K562 (cell line): ENCODE measurements around the gene PPP4C. TPM values are rescaled to one million over a fixed set of nuclear protein-coding genes. Genes with fewer than 3 reads are reported as not detected.

Experiments used
- BRD9 ChIP-seq: fragments of 450-650 bp; IDR thresholded peaks from 2 replicates; pipeline ENCODE4 v1.6.1; 2018; ENCODE audit warnings: low read depth; ENCODE audit not compliant: partially characterized antibody
- CXXC5 ChIP-seq: fragments of 250-450 bp; sonication (Bioruptor Pico); IDR thresholded peaks from 2 replicates; pipeline ENCODE4 v1.8.0; 2022; ENCODE audit warnings: inconsistent platforms, mild to moderate bottlenecking, moderate library complexity
- DDX20 ChIP-seq: fragments of 450-650 bp; IDR thresholded peaks from 2 replicates; pipeline ENCODE4 v1.6.1; 2016; ENCODE audit warnings: missing genetic modification characterization, low read depth, mild to moderate bottlenecking, missing compliant biosample characterization, moderate library complexity
- HDAC1 ChIP-seq, 2 experiments: fragments of 450-650 bp; IDR thresholded peaks; 2 replicates each; pipeline ENCODE4 v1.6.1; 2016 to 2017; ENCODE audit warnings: inconsistent platforms in 1 of 2, mild to moderate bottlenecking in 1 of 2, moderate library complexity in 1 of 2
- MAFK ChIP-seq: IDR thresholded peaks from 2 replicates; pipeline ENCODE4 v1.6.1; 2011; ENCODE audit warnings: low read length, improper control_type of control experiment
- PCBP2 ChIP-seq: fragments of 200-400 bp; formaldehyde crosslinking; IDR thresholded peaks from 2 replicates; pipeline ENCODE4 v1.6.1; 2018; ENCODE audit warnings: low read length, low read depth, mild to moderate bottlenecking, moderate library complexity; ENCODE audit not compliant: poor library complexity, severe bottlenecking
- SRSF9 ChIP-seq: fragments of 200-400 bp; formaldehyde crosslinking; IDR thresholded peaks from 2 replicates; pipeline ENCODE4 v1.6.1; 2017; ENCODE audit warnings: low read depth, low read length, borderline replicate concordance
- STAT5B ChIP-seq: fragments of 250-450 bp; sonication (Bioruptor Pico); IDR thresholded peaks from 2 replicates; pipeline ENCODE4 v1.8.0; 2021; ENCODE audit warnings: mild to moderate bottlenecking, inconsistent platforms
- TBL1XR1 ChIP-seq, 2 experiments: IDR thresholded peaks; 2 replicates each; pipeline ENCODE4 v1.6.1; 2012; ENCODE audit warnings: improper control_type of control experiment in 2 of 2, low read length in 2 of 2, mild to moderate bottlenecking in 1 of 2
- ZFP36 ChIP-seq: fragments of 150-350 bp; IDR thresholded peaks from 2 replicates; pipeline ENCODE4 v1.6.1; 2018; ENCODE audit warnings: low read length, low read depth; ENCODE audit not compliant: partially characterized antibody
- ZFX ChIP-seq: sonication (generic); formaldehyde crosslinking; IDR thresholded peaks from 2 replicates; pipeline ENCODE4 v1.8.0; 2022; ENCODE audit warnings: mild to moderate bottlenecking, missing genetic modification reagents, moderate library complexity
- polyA plus RNA-seq, 8 experiments: library from polyadenylated mRNA; depleted of rRNA in 4 of 8; stranded (reverse) in 5 of 8; unstranded in 3 of 8; fragments of >200 nt; fragmentation: Nextera tagmentation in 2 of 8; fragmentation: Illumina TruSeq in 1 of 8; extraction: Ambion mirVana in 2 of 8; extraction: Trizol in 1 of 8; gene quantifications; 2 replicates each; pipeline versions ENCODE4 v1.2.1 to v1.2.3, GENCODE V29; 2011 to 2014; ENCODE audit warnings: inconsistent platforms in 1 of 8, missing spikeins in 1 of 8
- total RNA-seq, 7 experiments: library from RNA; depleted of rRNA in 6 of 7; stranded (reverse); fragments of >200 nt in 6 of 7; fragmentation: Illumina TruSeq in 2 of 7; extraction: Trizol in 2 of 7; gene quantifications; 2 replicates each; pipeline versions ENCODE4 v1.2.1 to v1.2.3, GENCODE V29; 2011 to 2021; ENCODE audit warnings: low replicate concordance in 1 of 7
- TF ChIP-seq, protein P1 (sequence below): fragments of 450-650 bp; IDR thresholded peaks from 2 replicates; pipeline ENCODE4 v1.6.1; 2018; ENCODE audit not compliant: partially characterized antibody
- TF ChIP-seq, protein P2 (sequence below): sonication (generic); formaldehyde crosslinking; IDR thresholded peaks from 2 replicates; pipeline ENCODE4 v1.8.1; 2023; ENCODE audit warnings: mild to moderate bottlenecking, missing genetic modification reagents
- TF ChIP-seq, protein P3 (sequence below): sonication (generic); formaldehyde crosslinking; IDR thresholded peaks from 2 replicates; pipeline ENCODE4 v1.8.1; 2023; ENCODE audit warnings: missing genetic modification reagents, mild to moderate bottlenecking, borderline replicate concordance
- TF ChIP-seq, protein P4 (sequence below), 2 experiments: fragments of 250-450 bp in 1 of 2; fragments of 450-650 bp in 1 of 2; sonication (Bioruptor Pico) in 1 of 2; IDR thresholded peaks; 2 replicates each; pipeline versions ENCODE4 v1.6.1 to v1.8.0; 2016 to 2021; ENCODE audit warnings: mild to moderate bottlenecking in 2 of 2, moderate library complexity in 2 of 2, missing compliant biosample characterization in 1 of 2, missing genetic modification characterization in 1 of 2

PPP4C gene
- total and polyA plus RNA-seq, 9 of the 15 experiments (the other 6 are each of a cell fraction or from before 2014, with no cell fraction given) = 3.5 to 183 (median 131) TPM

DNA sequence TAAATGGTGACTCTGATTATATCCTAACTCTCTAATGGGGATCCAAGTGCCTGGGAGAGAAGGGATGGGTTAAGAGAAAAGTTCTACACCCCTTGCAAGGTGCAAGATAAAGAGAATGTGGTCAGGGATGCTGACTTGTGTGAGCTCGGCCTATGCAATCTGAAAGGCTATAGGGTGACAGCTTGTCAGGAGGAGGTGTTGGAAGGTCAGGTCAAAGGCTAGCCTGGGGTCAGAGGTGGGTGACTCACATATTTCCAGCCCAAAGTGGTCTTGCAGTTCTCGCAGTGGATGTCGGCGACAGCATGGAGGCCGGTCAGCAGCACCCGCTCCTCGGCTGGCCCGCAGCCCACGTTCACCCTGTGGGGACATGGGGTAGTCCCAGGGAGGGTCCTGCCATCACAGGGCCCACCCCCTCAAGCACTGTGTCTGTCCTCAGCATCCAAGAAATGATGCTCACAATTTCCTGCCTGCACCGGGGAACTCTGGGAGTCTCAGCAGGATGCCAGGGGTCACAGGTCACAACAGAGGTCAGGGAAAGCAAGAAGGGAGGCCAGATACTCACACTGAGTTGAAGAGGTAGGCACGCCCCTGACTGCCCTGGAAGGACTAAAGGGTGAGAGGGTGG, 18.9 kb downstream of the PPP4C start (continued):
- TF ChIP-seq, protein P1, sequence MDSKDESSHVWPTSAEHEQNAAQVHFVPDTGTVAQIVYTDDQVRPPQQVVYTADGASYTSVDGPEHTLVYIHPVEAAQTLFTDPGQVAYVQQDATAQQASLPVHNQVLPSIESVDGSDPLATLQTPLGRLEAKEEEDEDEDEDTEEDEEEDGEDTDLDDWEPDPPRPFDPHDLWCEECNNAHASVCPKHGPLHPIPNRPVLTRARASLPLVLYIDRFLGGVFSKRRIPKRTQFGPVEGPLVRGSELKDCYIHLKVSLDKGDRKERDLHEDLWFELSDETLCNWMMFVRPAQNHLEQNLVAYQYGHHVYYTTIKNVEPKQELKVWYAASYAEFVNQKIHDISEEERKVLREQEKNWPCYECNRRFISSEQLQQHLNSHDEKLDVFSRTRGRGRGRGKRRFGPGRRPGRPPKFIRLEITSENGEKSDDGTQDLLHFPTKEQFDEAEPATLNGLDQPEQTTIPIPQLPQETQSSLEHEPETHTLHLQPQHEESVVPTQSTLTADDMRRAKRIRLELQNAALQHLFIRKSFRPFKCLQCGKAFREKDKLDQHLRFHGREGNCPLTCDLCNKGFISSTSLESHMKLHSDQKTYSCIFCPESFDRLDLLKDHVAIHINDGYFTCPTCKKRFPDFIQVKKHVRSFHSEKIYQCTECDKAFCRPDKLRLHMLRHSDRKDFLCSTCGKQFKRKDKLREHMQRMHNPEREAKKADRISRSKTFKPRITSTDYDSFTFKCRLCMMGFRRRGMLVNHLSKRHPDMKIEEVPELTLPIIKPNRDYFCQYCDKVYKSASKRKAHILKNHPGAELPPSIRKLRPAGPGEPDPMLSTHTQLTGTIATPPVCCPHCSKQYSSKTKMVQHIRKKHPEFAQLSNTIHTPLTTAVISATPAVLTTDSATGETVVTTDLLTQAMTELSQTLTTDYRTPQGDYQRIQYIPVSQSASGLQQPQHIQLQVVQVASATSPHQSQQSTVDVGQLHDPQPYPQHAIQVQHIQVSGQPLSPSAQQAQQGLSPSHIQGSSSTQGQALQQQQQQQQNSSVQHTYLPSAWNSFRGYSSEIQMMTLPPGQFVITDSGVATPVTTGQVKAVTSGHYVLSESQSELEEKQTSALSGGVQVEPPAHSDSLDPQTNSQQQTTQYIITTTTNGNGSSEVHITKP = no peak
- no peak for TF ChIP-seq BRD9
- no peak for TF ChIP-seq TBL1XR1 (IDR thresholded peaks at IDR 0.05; ENCODE audit: low read length in 2 of 2)
- TF ChIP-seq ZFP36 = no peak
- no peak for TF ChIP-seq CXXC5
- TF ChIP-seq, protein P2, sequence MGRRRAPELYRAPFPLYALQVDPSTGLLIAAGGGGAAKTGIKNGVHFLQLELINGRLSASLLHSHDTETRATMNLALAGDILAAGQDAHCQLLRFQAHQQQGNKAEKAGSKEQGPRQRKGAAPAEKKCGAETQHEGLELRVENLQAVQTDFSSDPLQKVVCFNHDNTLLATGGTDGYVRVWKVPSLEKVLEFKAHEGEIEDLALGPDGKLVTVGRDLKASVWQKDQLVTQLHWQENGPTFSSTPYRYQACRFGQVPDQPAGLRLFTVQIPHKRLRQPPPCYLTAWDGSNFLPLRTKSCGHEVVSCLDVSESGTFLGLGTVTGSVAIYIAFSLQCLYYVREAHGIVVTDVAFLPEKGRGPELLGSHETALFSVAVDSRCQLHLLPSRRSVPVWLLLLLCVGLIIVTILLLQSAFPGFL (CRISPR knock-in tag) = no peak
- peak; percentile 15; the same call in 1 of the 2 replicates for TF ChIP-seq ZFX (CRISPR knock-in tag)
- no peak for TF ChIP-seq DDX20 (tag)
- TF ChIP-seq, protein P3, sequence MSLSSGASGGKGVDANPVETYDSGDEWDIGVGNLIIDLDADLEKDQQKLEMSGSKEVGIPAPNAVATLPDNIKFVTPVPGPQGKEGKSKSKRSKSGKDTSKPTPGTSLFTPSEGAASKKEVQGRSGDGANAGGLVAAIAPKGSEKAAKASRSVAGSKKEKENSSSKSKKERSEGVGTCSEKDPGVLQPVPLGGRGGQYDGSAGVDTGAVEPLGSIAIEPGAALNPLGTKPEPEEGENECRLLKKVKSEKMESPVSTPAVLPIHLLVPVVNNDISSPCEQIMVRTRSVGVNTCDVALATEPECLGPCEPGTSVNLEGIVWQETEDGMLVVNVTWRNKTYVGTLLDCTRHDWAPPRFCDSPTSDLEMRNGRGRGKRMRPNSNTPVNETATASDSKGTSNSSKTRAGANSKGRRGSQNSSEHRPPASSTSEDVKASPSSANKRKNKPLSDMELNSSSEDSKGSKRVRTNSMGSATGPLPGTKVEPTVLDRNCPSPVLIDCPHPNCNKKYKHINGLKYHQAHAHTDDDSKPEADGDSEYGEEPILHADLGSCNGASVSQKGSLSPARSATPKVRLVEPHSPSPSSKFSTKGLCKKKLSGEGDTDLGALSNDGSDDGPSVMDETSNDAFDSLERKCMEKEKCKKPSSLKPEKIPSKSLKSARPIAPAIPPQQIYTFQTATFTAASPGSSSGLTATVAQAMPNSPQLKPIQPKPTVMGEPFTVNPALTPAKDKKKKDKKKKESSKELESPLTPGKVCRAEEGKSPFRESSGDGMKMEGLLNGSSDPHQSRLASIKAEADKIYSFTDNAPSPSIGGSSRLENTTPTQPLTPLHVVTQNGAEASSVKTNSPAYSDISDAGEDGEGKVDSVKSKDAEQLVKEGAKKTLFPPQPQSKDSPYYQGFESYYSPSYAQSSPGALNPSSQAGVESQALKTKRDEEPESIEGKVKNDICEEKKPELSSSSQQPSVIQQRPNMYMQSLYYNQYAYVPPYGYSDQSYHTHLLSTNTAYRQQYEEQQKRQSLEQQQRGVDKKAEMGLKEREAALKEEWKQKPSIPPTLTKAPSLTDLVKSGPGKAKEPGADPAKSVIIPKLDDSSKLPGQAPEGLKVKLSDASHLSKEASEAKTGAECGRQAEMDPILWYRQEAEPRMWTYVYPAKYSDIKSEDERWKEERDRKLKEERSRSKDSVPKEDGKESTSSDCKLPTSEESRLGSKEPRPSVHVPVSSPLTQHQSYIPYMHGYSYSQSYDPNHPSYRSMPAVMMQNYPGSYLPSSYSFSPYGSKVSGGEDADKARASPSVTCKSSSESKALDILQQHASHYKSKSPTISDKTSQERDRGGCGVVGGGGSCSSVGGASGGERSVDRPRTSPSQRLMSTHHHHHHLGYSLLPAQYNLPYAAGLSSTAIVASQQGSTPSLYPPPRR (CRISPR knock-in tag) = no peak
- TF ChIP-seq SRSF9 = no peak
- TF ChIP-seq, protein P4, sequence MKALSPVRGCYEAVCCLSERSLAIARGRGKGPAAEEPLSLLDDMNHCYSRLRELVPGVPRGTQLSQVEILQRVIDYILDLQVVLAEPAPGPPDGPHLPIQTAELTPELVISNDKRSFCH (CRISPR knock-in tag; IDR thresholded peaks at IDR 0.05) = no peak
- TF ChIP-seq, protein P4 (tag; IDR thresholded peaks at IDR 0.05) = 0 out of 2 replicates have a peak, but pooled peaks have one; percentile 19
- TF ChIP-seq PCBP2 = no peak
- TF ChIP-seq STAT5B (CRISPR knock-in tag) = no peak
- TF ChIP-seq MAFK = no peak
- TF ChIP-seq HDAC1 (IDR thresholded peaks at IDR 0.05) = no peak
